Fibroblast of mammary gland (primary cell): ENCODE measurements around the gene RNF41.
A peak's percentile ranks its signal among the peaks of the same experiment; 100 is the strongest.
"Not testable (repeated sequence)": the region's sequence is repeated elsewhere in the genome, so short reads cannot be mapped to it uniquely, and the experiment has no call there.

Experiments used
- DNase-seq: peaks from one replicate; pipeline ENCODE4 v3.0.0-alpha.2; 2010; ENCODE audit warnings: low read depth
- H3K4me3 ChIP-seq: 2 replicates; pipeline ENCODE4 v1.5.1; 2011; ENCODE audit warnings: low read depth, mild to moderate bottlenecking, low read length, moderate library complexity; ENCODE audit not compliant: control insufficient read depth
- TF ChIP-seq, protein P1 (sequence below): conservative IDR thresholded peaks from 2 replicates; pipeline ENCODE4 v1.5.1; 2011; ENCODE audit warnings: low read depth, low read length, inconsistent platforms; ENCODE audit not compliant: control insufficient read depth, insufficient read depth

Gene RNF41

GRCh38 chr12:56221757-56222530 is at the start of gene RNF41:
RNF41 (minus strand) TSS chr12:56221922; CDS start chr12:56214047, 7,875 bp downstream.
- TF ChIP-seq, protein P1, sequence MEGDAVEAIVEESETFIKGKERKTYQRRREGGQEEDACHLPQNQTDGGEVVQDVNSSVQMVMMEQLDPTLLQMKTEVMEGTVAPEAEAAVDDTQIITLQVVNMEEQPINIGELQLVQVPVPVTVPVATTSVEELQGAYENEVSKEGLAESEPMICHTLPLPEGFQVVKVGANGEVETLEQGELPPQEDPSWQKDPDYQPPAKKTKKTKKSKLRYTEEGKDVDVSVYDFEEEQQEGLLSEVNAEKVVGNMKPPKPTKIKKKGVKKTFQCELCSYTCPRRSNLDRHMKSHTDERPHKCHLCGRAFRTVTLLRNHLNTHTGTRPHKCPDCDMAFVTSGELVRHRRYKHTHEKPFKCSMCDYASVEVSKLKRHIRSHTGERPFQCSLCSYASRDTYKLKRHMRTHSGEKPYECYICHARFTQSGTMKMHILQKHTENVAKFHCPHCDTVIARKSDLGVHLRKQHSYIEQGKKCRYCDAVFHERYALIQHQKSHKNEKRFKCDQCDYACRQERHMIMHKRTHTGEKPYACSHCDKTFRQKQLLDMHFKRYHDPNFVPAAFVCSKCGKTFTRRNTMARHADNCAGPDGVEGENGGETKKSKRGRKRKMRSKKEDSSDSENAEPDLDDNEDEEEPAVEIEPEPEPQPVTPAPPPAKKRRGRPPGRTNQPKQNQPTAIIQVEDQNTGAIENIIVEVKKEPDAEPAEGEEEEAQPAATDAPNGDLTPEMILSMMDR = no peak
- peak within 1 kb of the TSS; percentile 94 for H3K4me3 ChIP-seq

GRCh38 chr12:56271031-56271430 is 49.3 kb upstream of the RNF41 start:
- TF ChIP-seq, protein P1 = peak; percentile 50
- DNase-seq = peak; percentile 48

More at GRCh38 chr12:56221757-56222530, at the start of gene RNF41:
- DNase-seq = peak; percentile 96

GRCh38 chr12:56267443-56268071 is 45.8 kb upstream of the RNF41 start:
- peak overlapping the region; percentile 76 for H3K4me3 ChIP-seq
- peak; percentile 26 for DNase-seq
- TF ChIP-seq, protein P1 = no peak

More at GRCh38 chr12:56271031-56271430, 49.3 kb upstream of the RNF41 start:
- no peak overlapping the region for H3K4me3 ChIP-seq

GRCh38 chr12:56266693-56267442 is 45.1 kb upstream of the RNF41 start, which contains the start of gene COQ10A:
COQ10A (plus strand) TSS chr12:56266942; CDS start chr12:56267119, 177 bp downstream.
- H3K4me3 ChIP-seq = peak within 1 kb of the TSS; percentile 76
- TF ChIP-seq, protein P1 = peak; percentile 65
- DNase-seq = peak; percentile 80

GRCh38 chr12:56266068-56266692 is 44.5 kb upstream of the RNF41 start:
- H3K4me3 ChIP-seq = peak overlapping the region; percentile 76
- not testable (repeated sequence) for DNase-seq

DNA sequence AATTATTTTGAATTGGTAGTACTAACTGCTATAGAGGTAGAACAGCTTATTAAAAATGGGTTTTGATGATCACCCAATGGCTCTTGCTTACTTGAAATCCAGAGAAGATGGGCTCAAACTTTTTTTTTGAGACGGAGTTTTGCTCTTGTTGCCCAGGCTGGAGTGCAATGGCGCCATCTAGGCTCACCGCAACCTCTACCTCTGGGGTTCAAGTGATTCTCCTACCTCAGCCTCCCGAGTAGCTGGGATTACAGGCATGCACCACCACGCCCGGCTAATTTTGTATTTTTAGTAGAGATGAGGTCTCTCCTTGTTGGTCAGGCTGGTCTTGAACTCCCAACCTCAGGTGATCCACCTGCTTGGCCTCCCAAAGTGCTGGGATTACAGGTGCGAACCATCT is 41.2 kb upstream of the RNF41 start:
- not testable (repeated sequence) for DNase-seq, H3K4me3 ChIP-seq

GRCh38 chr12:56261503-56262232 is 39.9 kb upstream of the RNF41 start:
- TF ChIP-seq, protein P1 = no peak
- peak; percentile 80 for DNase-seq
- H3K4me3 ChIP-seq = no peak overlapping the region
